Smooth muscle cell (in vitro differentiated cells): ENCODE measurements around the gene FAM83F. TPM values are rescaled to one million over a fixed set of nuclear protein-coding genes. Genes with fewer than 3 reads are reported as not detected.

Experiments used
- DNase-seq: peaks from one replicate; lab custom pipeline; 2025; ENCODE audit not compliant: unreplicated experiment; lab: John Stamatoyannopoulos, UW
- H2AFZ ChIP-seq: fragments of 200-600 bp; sonication (generic); 2 replicates; pipeline ENCODE4 v1.6.0; 2016; ENCODE audit warnings: antibody characterized with exemption, low read depth, mild to moderate bottlenecking
- H3F3A ChIP-seq: fragments of 200-600 bp; sonication (generic); 2 replicates; pipeline ENCODE4 v1.6.0; 2017; ENCODE audit warnings: antibody characterized with exemption, low read depth
- H3K27ac ChIP-seq: fragments of 200-600 bp; sonication (generic); 2 replicates; pipeline ENCODE4 v1.5.1; 2016; ENCODE audit warnings: low read depth, mild to moderate bottlenecking
- H3K27me3 ChIP-seq: fragments of 200-600 bp; sonication (generic); 2 replicates; pipeline ENCODE4 v1.6.1; 2016; ENCODE audit warnings: low read depth, mild to moderate bottlenecking
- H3K36me3 ChIP-seq: fragments of 200-600 bp; sonication (generic); 2 replicates; pipeline ENCODE4 v1.5.1; 2016; ENCODE audit warnings: low read depth
- H3K4me1 ChIP-seq: fragments of 200-600 bp; sonication (generic); 2 replicates; pipeline ENCODE4 v1.5.1; 2016; ENCODE audit warnings: low read depth
- H3K4me2 ChIP-seq: fragments of 200-600 bp; sonication (generic); 2 replicates; pipeline ENCODE4 v1.6.0; 2016; ENCODE audit warnings: mild to moderate bottlenecking
- H3K4me3 ChIP-seq: fragments of 200-600 bp; sonication (generic); 2 replicates; pipeline ENCODE4 v1.5.1; 2016; ENCODE audit warnings: mild to moderate bottlenecking
- H3K79me2 ChIP-seq: fragments of 200-600 bp; sonication (generic); 2 replicates; pipeline ENCODE4 v1.6.0; 2016; ENCODE audit warnings: low read depth, mild to moderate bottlenecking
- H3K9ac ChIP-seq: fragments of 200-600 bp; sonication (generic); 2 replicates; pipeline ENCODE4 v1.6.0; 2016; ENCODE audit warnings: low read depth
- H3K9me3 ChIP-seq: fragments of 200-600 bp; sonication (generic); replicated peaks from 2 replicates; pipeline ENCODE4 v1.5.1; 2016; ENCODE audit warnings: low read depth
- H4K20me1 ChIP-seq: fragments of 200-600 bp; sonication (generic); 2 replicates; pipeline ENCODE4 v1.6.0; 2016; ENCODE audit warnings: low read depth
- WGBS: methylation state at CpG from one replicate; pipeline ENCODE4 v1.1.7; 2016; ENCODE audit warnings: low lambda C conversion rate; 5-methylcytosine and 5-hydroxymethylcytosine counted together
- polyA plus RNA-seq: library from polyadenylated mRNA; unstranded; fragments of >200 nt; fragmentation: Nextera tagmentation; extraction: Ambion mirVana; gene quantifications from 2 replicates; pipeline ENCODE4 v1.2.1, GENCODE V29; 2016
- total RNA-seq: library from RNA; depleted of rRNA; stranded (reverse); fragments of >200 nt; gene quantifications from 2 replicates; pipeline ENCODE4 v1.2.3, GENCODE V29; 2014
- TF ChIP-seq, protein P1 (sequence below): fragments of 200-600 bp; sonication (generic); IDR thresholded peaks from 2 replicates; pipeline ENCODE4 v1.5.1; 2017; ENCODE audit warnings: borderline replicate concordance, mild to moderate bottlenecking, antibody characterized with exemption; ENCODE audit not compliant: insufficient read depth, poor library complexity, severe bottlenecking

Gene FAM83F
- total and polyA plus RNA-seq, 2 experiments from 2014 or later: 1.4 to 1.6 TPM

DNA sequence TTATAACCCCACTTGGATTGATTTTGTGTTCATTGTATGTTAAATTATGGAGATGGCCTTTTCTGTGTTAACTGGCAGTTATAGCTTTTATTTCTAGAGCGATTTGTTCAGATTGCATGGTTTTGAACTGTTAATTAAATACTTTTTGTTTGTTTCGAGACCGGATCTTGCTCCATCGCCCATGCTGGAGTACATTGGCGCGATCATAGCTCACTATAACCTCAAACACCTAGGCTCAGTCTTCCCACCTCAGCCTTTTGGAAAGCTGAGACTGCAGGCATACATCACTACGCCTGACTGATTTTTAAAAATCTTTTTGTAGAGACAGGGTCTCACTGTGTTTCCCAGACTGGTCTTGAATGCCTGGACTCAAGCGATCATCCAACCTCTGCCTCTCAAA lies 77.0 kb downstream of the FAM83F start:
- Histone ChIP-seq H2AFZ (no peak overlapping the region), H3K9me3 (no peaks in the 10 kb centered on the region), H3F3A (no peaks in the 10 kb centered on the region), H3K79me2 (peaks cover 7% of the 10 kb centered on the region), H3K27me3 (no peaks in the 10 kb centered on the region), H3K27ac (no peak overlapping the region), H3K4me3 (no peak overlapping the region), H3K9ac (no peak overlapping the region), H3K4me1 (no peaks in the 10 kb centered on the region), H4K20me1 (peaks cover 20% of the 10 kb centered on the region), H3K4me2 (no peak overlapping the region), H3K36me3 (no peaks in the 10 kb centered on the region)
- no peak for DNase-seq
- TF ChIP-seq, protein P1, sequence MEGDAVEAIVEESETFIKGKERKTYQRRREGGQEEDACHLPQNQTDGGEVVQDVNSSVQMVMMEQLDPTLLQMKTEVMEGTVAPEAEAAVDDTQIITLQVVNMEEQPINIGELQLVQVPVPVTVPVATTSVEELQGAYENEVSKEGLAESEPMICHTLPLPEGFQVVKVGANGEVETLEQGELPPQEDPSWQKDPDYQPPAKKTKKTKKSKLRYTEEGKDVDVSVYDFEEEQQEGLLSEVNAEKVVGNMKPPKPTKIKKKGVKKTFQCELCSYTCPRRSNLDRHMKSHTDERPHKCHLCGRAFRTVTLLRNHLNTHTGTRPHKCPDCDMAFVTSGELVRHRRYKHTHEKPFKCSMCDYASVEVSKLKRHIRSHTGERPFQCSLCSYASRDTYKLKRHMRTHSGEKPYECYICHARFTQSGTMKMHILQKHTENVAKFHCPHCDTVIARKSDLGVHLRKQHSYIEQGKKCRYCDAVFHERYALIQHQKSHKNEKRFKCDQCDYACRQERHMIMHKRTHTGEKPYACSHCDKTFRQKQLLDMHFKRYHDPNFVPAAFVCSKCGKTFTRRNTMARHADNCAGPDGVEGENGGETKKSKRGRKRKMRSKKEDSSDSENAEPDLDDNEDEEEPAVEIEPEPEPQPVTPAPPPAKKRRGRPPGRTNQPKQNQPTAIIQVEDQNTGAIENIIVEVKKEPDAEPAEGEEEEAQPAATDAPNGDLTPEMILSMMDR: no peak
- WGBS: 93% methylated on average over 8 of the region's 8 CpGs

DNA sequence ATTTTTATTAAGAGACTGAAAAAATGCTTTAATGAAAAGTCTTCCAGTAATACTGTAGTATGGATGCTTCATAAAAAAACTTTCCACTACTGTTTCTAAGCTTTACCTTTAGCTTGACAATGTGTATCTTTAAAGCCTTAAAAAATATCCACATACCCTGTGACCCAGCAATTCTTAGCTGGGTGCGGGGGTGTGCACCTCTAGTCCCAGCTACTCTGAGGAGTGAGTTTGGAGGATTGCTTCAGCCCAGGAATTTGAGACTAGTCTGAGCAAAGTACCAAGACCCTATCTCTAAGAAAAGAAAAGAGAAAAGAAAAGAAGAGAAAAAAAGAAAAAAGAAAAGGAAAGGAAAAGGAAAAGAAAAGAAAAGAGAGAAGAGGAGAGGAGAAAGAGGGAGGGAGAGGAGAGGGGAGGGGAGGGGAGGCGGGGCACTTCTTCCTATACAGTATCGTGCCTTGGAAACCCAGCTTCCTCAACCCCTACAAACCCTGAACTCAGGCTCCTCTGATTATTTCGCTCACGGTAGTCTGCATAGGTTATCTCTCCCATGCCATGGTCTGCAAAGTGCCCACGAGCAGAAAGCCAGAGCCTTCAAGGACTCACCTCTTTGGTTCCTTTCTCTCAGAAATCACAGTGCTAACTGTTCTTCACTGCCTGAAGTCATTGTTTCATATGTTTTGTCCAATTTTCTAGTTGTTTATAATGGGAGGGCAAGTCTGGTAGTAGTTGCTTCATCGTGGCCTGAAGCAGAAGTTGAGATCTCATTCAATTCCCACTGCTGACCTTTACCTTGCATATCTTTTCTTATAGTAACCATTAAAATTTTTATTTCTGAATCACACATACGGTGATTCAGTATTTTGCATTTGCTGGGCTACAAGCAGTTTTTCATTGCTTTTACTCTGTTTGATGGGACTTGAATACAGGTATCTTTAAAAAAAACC lies 82.2 kb downstream of the FAM83F start:
- TF ChIP-seq, protein P1: no peak
- H3K4me2 ChIP-seq: no peak overlapping the region
- H3K4me3 ChIP-seq: no peak overlapping the region
- H3F3A ChIP-seq: no peaks in the 10 kb centered on the region
- H3K27ac ChIP-seq: no peak overlapping the region
- H3K4me1 ChIP-seq: peaks cover 5% of the 10 kb centered on the region
- H3K9ac ChIP-seq: no peak overlapping the region
- H3K79me2 ChIP-seq: peaks cover 11% of the 10 kb centered on the region
- DNase-seq: no peak
- H2AFZ ChIP-seq: no peak overlapping the region
- H3K36me3 ChIP-seq: no peaks in the 10 kb centered on the region
- H3K27me3 ChIP-seq: peaks cover 3% of the 10 kb centered on the region
- 81% methylated on average over 8 of the region's 8 CpGs for WGBS
- peaks cover 17% of the 10 kb centered on the region for H4K20me1 ChIP-seq
- no peaks in the 10 kb centered on the region for H3K9me3 ChIP-seq

DNA sequence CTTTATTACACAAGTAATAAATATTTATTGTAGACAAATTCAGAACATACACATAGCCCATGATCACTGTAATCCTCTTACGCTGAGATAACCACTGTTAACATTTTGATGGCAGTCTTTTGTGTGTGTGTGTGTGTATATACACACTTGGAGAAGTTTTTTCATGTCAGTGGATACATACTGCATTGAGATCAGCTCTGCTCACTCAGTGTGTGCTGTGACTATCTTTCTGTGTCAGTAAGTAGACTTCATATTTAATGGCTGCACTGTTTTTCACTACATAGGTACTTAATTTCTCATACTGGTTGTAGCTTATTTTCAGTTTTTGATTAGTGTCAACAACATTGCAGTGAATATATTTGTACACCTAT lies 82.9 kb downstream of the FAM83F start:
- peaks cover 11% of the 10 kb centered on the region for H3K79me2 ChIP-seq
- 100% methylated on average over 1 of the region's 1 CpG for WGBS
- no peak overlapping the region for H3K4me2 ChIP-seq
- no peaks in the 10 kb centered on the region for H3K9me3 ChIP-seq
- no peak for DNase-seq
- no peak overlapping the region for H3K27ac ChIP-seq
- H3K4me1 ChIP-seq: peaks cover 5% of the 10 kb centered on the region
- H3K4me3 ChIP-seq: no peak overlapping the region
- TF ChIP-seq, protein P1: no peak
- no peak overlapping the region for H2AFZ ChIP-seq
- H3K36me3 ChIP-seq: no peaks in the 10 kb centered on the region
- peaks cover 23% of the 10 kb centered on the region for H4K20me1 ChIP-seq
- no peak overlapping the region for H3K9ac ChIP-seq
- H3K27me3 ChIP-seq: peaks cover 4% of the 10 kb centered on the region
- H3F3A ChIP-seq: no peaks in the 10 kb centered on the region
